G401.6 (cell line): ENCODE results near the gene PITPNM2.

Source experiments
- FAIRE-seq: peaks from 2 replicates; lab custom pipeline; 2012; peaks lifted over from hg19 to GRCh38; lab: Jason Lieb, UNC

Gene PITPNM2

DNA sequence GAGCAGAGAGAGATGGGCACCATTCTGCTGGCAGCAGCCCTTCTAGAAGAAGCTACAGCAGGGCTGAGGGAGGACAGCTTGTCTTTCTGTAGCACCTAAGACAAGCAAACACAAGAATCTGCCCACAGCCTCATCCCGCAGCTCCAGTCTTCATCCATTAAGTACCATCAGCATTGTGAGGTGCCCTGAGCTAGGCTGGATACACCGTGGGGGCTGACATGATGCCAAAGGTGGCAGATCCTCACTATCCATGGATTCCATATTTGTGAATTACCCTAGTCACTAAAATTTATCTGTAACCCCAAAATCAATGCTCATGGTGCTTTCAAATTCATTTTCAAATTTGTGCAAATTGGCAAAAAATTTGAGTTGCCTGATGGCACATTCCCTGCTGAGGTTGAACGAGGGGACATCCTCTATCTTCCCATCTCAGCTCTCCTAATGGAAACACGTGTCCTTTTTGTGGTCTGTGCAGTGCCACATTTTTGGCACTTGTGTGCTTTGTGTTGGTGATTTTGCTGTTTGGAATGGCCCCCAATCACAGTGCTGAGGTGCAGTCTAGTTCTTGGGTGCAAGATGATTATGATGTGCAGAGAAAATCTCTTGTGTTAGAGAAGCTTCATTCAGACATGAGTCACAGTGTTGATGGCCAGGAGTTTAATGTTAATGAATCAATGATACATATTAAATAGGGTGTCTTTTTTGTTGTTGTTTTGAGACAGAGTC is 7.0 kb downstream of the PITPNM2 start:
- FAIRE-seq: no peak

DNA sequence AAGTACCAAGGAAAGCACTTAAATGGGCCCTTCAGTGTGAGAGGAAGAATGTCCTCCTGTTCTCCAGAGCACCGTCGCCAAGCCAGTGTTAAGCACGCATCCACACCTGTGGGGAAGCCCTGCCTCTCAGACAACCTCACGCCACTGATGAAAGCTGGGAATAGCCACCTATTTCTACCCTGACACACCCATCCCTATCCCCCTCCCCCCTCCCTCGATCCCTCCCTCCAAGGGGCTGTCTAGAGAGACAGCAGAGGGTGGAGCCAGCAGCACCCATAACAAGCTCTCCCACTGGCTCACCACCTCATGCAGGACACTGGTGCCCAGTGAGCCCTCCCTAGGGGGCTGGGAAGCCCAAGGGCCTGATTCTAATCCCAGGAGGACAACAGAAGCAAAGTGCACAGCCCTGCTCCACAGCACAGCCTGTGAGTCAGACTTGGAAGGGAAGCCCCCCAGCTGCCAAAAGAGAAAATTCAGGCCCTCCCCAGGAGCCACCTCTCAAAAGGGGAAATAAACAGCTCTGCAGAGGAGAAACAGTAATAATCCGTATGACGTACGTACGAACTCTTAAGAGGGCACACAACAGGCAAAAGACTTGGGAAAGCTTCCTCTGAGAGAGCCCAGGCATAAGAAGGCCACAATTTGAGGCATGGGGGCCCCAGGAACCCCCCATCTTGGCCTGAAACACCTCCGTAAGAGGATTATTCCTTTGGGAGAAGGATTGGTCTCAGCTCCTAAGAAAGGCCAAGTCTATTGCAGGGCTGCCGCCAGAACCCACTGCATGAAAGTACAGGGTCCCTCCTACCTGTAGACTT is 7.8 kb downstream of the PITPNM2 start:
- no peak for FAIRE-seq

GRCh38 chr12:123142518-123142840 is 8.4 kb downstream of the PITPNM2 start:
- FAIRE-seq: no peak

- no peak for FAIRE-seq
These were observed 9.0 kb downstream of the PITPNM2 start for GRCh38 chr12:123141615-123142517.

- FAIRE-seq: no peak
These were observed 9.9 kb downstream of the PITPNM2 start for GRCh38 chr12:123140676-123141614.

GRCh38 chr12:123139926-123140675 is 10.8 kb downstream of the PITPNM2 start:
- FAIRE-seq: no peak

GRCh38 chr12:123135688-123136087 is 15.2 kb downstream of the PITPNM2 start:
- FAIRE-seq: no peak

DNA sequence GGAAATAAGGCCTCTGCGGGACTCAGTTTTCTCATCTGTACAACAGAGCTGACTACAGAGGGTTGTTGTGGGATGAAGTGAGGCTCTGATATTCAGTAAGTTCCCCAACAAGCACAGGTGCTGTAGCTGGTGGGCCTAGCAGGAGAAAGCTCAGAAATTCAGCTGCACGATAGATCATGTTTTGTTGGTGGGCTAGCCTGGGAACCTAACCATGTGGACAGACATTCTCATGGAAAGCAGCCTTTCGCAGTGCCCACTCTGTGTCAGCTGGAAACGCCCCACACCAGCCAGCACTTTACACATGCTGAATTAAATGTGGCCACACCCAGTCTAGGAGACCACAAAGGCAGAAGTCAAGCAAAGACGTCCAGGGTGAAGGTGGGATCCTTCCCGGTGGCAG is 16.1 kb downstream of the PITPNM2 start:
- FAIRE-seq: no peak

- no peak for FAIRE-seq
These were observed 16.6 kb downstream of the PITPNM2 start for GRCh38 chr12:123134271-123134671.

- no peak for FAIRE-seq
These were observed 17.2 kb downstream of the PITPNM2 start for GRCh38 chr12:123133701-123134100.

DNA sequence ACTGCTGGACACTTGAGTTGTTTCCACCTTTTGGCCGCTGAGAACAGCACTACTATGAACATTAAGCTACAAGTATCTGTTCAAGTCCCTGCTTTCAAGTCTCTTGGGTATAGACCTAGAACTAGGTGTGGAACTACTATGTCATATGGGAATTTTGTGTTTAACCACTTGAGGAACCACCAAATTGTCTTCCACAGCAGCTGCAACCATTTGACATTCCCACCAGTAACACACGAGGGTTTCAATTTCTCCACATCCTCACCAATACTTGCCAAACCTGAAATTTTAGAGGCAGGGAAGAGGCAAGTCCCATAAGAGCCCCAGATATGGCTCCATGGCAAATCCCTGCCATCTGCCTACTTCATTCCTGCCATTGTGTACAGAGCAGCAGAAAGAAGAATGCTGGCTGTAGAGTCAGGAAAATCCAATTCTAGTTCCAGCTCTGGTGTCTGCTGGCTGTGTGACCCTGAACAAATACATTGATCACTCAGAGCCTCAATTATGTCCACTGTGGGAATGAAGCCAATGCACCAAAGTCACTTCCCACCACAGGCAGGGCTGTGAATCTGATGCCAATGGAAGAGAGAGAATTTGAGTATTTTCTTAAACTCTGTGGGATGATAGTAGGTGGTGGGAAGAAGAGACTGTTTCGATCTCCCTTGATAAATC is 17.8 kb downstream of the PITPNM2 start:
- no peak for FAIRE-seq

DNA sequence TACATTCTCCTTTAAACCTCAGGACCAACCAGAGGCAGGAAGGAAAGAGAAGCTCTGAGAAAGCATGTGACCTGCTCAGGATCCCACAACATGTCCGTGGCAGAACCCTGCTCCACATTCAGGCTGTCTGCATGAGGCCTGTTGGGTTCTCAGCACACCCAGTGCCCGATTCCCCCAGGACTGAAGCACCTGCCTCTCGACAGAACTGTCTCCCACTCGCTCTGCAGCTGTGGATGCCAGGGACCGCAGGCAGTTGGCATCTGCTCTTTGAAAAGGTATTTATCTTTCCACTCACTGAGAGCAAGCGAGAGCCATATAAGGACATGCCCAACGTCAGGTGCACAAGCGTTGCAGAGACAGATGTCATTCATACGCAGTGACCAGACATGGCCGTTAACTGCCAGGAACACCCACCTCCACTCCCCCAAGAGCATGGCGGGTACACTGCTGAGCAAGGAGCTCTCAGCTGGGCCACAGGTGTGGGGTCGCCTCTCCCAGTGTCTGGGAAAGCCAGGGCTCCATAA is 18.9 kb downstream of the PITPNM2 start:
- no peak for FAIRE-seq

DNA sequence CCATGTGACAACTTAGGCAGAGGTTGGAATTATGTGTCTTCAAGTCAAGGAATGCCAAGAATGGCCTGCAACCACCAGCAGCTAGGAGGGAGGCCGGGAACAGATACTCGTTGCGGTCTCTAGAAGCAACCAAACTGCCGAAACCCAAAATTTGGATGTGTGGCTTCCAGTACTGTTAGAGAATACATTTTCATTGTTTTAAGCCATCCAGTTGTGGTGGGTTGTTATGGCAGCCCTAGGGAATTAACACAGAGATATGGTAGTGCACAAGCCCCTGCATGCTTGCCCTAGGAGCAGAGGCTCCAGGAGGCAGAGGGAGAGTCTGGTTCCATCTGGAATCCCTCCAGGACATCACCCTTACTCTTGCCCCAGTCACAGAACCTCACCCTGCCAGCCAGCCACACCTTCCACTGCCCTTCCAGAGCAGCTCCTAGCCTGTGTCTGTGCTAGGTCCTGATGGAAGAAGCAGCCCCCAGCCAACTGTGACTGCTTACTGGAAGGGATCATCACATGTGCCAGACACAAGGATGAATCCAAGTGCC is 19.5 kb downstream of the PITPNM2 start:
- no peak for FAIRE-seq

DNA sequence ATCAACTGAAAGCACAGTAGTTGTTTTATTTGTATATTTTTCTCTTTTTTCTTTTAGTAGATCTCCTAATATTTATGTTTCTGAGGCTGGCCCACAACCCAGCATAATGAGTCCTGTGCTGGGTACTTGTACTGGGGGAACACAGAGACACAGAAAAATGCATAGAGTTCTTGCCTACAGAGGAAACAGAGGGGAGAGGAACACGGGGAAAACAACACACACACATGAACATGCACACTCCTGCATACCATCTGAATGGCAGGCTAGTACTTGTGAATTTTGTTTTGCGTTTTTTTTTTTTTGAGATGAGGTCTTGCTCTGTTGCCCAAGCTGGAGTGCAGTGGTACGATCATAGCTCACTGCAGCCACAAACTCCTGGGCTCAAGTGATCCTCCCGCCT is 21.3 kb downstream of the PITPNM2 start:
- FAIRE-seq: no peak

GRCh38 chr12:123127182-123127495 is 23.8 kb downstream of the PITPNM2 start:
- FAIRE-seq: no peak

GRCh38 chr12:123126294-123127181 is 24.4 kb downstream of the PITPNM2 start:
- FAIRE-seq: no peak

- FAIRE-seq: no peak
These were observed 28.3 kb downstream of the PITPNM2 start for GRCh38 chr12:123122626-123123025.

DNA sequence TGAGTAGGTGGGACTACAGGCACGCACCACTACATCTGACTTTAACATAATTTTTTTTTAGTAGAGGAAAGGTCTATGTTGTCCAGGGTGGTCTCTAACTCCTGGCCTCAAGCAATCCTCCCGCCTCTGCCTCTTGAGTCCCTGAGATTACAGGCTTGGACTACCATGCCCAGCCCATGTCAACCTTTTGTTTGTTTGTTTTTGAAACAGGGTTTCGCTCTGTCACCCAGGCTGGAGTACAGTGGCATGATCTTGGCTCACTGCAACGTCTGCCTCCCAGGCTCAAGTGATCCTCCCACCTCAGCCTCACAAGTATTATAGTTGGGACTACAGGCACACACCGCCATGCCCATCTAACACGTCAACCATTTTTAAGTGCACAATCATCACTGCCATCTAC is 29.2 kb downstream of the PITPNM2 start:
- FAIRE-seq: no peak
